Vagina (tissue), 2 donors: ENCODE results near the gene LHX8. TPM values are rescaled to one million over a fixed set of nuclear protein-coding genes. Genes with fewer than 3 reads are reported as not detected.

Source experiments
- DNase-seq, 2 donors: peaks; one replicate each; pipeline ENCODE4 v3.0.0-alpha.2; 2017; ENCODE audit errors: extremely low spot score in 2 of 2
- H3K27ac ChIP-seq: fragments of 200-600 bp; sonication (generic); one replicate; pipeline ENCODE4 v1.5.1; 2019
- H3K27me3 ChIP-seq: fragments of 200-600 bp; sonication (generic); one replicate; pipeline ENCODE4 v1.5.1; 2019
- H3K36me3 ChIP-seq, 2 donors: fragments of 200-600 bp; sonication (generic); one replicate each; pipeline ENCODE4 v1.5.1; 2017 to 2019
- H3K4me1 ChIP-seq: fragments of 200-600 bp; sonication (generic); one replicate; pipeline ENCODE4 v1.5.1; 2019
- H3K4me3 ChIP-seq, 2 donors: fragments of 200-600 bp; sonication (generic); 1 replicate in 1 of 2; 2 replicates in 1 of 2; pipeline ENCODE4 v1.5.1; 2016 to 2019
- H3K9me3 ChIP-seq: fragments of 200-600 bp; sonication (generic); one replicate; pipeline ENCODE4 v1.5.1; 2019
- POLR2A ChIP-seq, 2 donors: fragments of 450-650 bp; IDR thresholded peaks; one replicate each; pipeline ENCODE4 v1.6.1; 2017; ENCODE audit warnings: antibody characterized with exemption in 2 of 2, mild to moderate bottlenecking in 2 of 2, moderate library complexity in 2 of 2
- POLR2AphosphoS5 ChIP-seq, 2 donors: sonication (generic); formaldehyde crosslinking; IDR thresholded peaks; one replicate each; pipeline ENCODE4 v1.9.0; 2017; ENCODE audit warnings: antibody characterized with exemption in 2 of 2, mild to moderate bottlenecking in 2 of 2, low read depth in 1 of 2; ENCODE audit not compliant: insufficient read depth in 1 of 2
- intact Hi-C: fragments of 100-400 bp; cut with DNase I; formaldehyde crosslinking; loops from one replicate; pipeline ENCODE4 v1.15.1; 2023
- total RNA-seq: library from RNA; depleted of rRNA; stranded (reverse); fragments of >200 nt; gene quantifications from one replicate; pipeline ENCODE4 v1.2.3, GENCODE V29; 2016
- TF ChIP-seq, protein P1 (sequence below), 3 experiments: fragments of 450-650 bp in 2 of 3; fragments of 200-600 bp in 1 of 3; sonication (generic) in 1 of 3; IDR thresholded peaks; one replicate each; pipeline ENCODE4 v1.5.1; 2017 to 2019; ENCODE audit warnings: antibody characterized with exemption in 3 of 3, mild to moderate bottlenecking in 2 of 3, moderate library complexity in 2 of 3

Gene LHX8
- not detected for total RNA-seq

DNA sequence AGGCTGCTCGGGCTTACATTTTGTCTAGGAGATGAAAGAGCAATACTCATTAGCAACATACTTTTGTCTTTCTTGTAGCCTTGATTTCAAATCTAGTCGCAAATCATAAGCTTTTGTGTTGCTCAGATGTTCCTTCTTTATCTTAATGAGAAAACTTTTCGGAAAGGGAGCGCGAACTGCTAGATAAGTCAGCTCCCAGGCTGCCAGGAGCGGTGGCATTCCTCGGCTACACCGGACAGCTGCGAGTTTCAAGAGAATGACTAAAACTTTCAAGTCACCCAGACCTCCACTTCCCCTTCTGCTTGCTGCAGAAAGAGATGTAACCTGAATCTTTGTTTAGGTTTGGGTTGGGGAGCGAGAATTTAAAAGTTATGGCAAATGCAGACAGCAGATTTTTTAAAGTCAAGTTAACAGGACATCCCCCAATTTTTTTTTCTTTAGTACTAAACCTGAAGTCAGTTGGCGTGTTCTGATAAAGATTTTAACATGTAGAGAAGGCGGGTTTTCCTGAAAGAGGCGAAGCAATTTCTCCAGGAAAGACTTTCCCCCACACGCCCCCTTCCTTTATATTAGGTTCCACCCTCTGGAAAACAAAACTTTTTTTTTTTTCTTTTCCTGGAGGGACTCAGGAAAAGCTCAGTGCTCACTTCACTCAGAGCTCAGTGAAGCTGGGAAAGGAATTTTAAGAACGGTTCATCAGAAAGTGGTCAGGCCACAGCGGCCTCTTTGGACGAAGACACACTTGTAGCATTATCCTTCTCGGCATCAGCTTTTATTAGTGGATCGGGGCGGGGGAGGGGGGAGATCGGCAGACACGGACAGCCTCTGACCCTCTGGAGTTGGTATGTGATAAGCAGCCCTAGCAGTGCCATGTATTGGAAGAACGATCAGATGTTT, at the start of gene LHX8:
TSS of gene LHX8 (plus strand) at position 639 of the 897 bp plus-strand sequence. CDS start 2,227 bp downstream, outside the sequence.
- Histone ChIP-seq H3K9me3 (no peaks in the 10 kb centered on the region), H3K27me3 (peaks cover 32% of the 10 kb centered on the region), H3K27ac (no peak within 1 kb of the TSS), H3K4me1 (peaks cover 19% of the 10 kb centered on the region), H3K4me3 (peak within 1 kb of the TSS; percentile 15 to 41), H3K36me3 (no peaks in the 10 kb centered on the region)
- intact Hi-C loops: no loop called here
- TF ChIP-seq POLR2A (IDR thresholded peaks at IDR 0.05) (no peak), POLR2AphosphoS5 (IDR thresholded peaks at IDR 0.05; ENCODE audit: insufficient read depth in 1 of 2, low read depth in 1 of 2) (no peak)
- TF ChIP-seq, protein P1, sequence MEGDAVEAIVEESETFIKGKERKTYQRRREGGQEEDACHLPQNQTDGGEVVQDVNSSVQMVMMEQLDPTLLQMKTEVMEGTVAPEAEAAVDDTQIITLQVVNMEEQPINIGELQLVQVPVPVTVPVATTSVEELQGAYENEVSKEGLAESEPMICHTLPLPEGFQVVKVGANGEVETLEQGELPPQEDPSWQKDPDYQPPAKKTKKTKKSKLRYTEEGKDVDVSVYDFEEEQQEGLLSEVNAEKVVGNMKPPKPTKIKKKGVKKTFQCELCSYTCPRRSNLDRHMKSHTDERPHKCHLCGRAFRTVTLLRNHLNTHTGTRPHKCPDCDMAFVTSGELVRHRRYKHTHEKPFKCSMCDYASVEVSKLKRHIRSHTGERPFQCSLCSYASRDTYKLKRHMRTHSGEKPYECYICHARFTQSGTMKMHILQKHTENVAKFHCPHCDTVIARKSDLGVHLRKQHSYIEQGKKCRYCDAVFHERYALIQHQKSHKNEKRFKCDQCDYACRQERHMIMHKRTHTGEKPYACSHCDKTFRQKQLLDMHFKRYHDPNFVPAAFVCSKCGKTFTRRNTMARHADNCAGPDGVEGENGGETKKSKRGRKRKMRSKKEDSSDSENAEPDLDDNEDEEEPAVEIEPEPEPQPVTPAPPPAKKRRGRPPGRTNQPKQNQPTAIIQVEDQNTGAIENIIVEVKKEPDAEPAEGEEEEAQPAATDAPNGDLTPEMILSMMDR (IDR thresholded peaks at IDR 0.05): no peak
- no peak for DNase-seq

DNA sequence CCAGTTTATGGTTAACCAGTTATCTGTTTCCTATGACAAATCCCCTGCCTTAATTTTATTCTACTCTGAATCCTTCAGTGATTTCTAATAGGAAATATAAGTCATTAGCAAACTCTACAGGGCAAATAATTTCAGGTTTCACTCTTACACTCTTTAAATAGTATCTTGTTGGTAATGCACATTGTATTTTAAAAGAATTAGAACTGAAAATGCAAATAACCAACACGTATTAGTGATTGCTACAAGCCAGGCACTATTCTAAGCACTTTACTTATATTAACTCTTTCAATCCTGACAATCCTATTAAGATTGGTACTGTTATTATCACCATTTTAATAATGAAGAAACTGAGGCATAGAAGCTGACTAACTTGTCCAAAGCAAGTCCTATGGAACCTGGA, 48.3 kb upstream of the LHX8 start:
- TF ChIP-seq POLR2A (IDR thresholded peaks at IDR 0.05) (no peak), POLR2AphosphoS5 (IDR thresholded peaks at IDR 0.05; ENCODE audit: insufficient read depth in 1 of 2, low read depth in 1 of 2) (no peak)
- TF ChIP-seq, protein P1 (IDR thresholded peaks at IDR 0.05): no peak
- H3K4me1 ChIP-seq: no peaks in the 10 kb centered on the region
- H3K27ac ChIP-seq: no peak overlapping the region
- no peaks in the 10 kb centered on the region for H3K9me3 ChIP-seq
- no peaks in the 10 kb centered on the region for H3K27me3 ChIP-seq
- DNase-seq: no peak
- no peak overlapping the region for H3K4me3 ChIP-seq
- intact Hi-C loops: no loop called here
- H3K36me3 ChIP-seq: no peaks in the 10 kb centered on the region

DNA sequence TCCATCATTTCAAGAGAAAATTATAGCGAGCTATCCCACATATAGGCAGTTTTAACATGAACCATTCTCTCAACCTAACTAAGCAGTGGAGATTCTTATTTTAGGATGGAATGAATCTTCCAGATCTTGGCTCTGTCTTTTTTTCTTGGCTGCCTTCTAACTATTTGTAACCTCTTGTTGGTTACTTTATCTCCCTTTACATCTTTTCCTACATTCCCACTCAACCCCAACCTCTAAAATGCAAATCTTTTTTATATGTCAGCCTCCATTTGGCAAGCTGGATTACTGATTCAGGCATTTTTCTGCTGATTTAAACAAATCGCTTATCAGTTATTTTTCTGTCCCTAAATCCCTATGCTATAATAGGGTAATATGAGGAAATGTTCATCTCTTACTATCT, 46.9 kb upstream of the LHX8 start:
- Histone ChIP-seq H3K36me3 (no peaks in the 10 kb centered on the region), H3K4me3 (no peak overlapping the region), H3K27ac (no peak overlapping the region), H3K4me1 (no peaks in the 10 kb centered on the region), H3K9me3 (no peaks in the 10 kb centered on the region), H3K27me3 (no peaks in the 10 kb centered on the region)
- no peak for DNase-seq
- intact Hi-C loops: no loop called here
- TF ChIP-seq, protein P1 (IDR thresholded peaks at IDR 0.05): no peak
- TF ChIP-seq POLR2AphosphoS5 (IDR thresholded peaks at IDR 0.05; ENCODE audit: insufficient read depth in 1 of 2, low read depth in 1 of 2) (no peak), POLR2A (IDR thresholded peaks at IDR 0.05) (no peak)

DNA sequence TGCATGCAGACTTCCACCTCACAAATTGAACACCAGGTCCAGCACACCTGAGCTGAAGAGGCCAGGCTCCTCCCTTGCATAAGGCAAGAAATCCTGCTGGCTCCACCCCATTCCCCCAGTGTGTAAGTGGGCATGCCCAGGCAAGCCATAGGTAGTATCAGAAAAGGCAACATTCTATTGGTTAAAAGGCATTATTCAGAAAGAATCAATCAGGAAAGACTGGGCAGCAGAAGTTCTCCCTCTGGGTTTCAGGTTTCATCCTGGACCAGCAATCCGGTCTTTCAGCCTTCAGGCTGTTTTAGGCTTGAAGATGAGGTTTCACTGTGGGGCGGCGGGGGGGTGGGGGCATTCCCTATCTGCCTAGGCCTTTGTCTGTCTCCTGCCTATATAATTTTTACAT, 42.0 kb upstream of the LHX8 start:
- no peaks in the 10 kb centered on the region for H3K9me3 ChIP-seq
- no peak overlapping the region for H3K4me3 ChIP-seq
- no peaks in the 10 kb centered on the region for H3K36me3 ChIP-seq
- DNase-seq: no peak
- no peaks in the 10 kb centered on the region for H3K4me1 ChIP-seq
- no peak overlapping the region for H3K27ac ChIP-seq
- H3K27me3 ChIP-seq: no peaks in the 10 kb centered on the region
- TF ChIP-seq POLR2AphosphoS5 (IDR thresholded peaks at IDR 0.05; ENCODE audit: insufficient read depth in 1 of 2, low read depth in 1 of 2): no peak
- TF ChIP-seq, protein P1 (IDR thresholded peaks at IDR 0.05): no peak
- TF ChIP-seq POLR2A (IDR thresholded peaks at IDR 0.05): no peak
- intact Hi-C loops: no loop called here

DNA sequence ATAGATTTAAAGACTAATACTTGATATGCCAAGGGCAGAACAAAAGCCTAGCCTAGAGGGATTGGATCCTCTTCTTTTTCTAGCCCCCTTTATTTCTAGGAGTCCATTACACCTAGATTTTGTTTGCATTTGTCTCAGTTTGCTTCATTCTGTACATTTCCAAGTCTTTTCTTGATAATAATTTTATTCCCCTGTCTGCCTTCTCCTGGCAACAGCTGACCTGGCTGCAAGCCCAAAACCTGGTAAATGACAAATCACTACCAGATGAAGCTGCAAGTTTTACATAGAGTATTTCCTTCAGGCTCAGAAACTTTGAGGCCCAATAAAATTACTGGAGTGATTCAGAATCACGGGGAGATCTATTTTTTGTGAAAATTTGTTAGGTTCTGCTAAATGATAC, 36.5 kb upstream of the LHX8 start:
- intact Hi-C loops: no loop called here
- Histone ChIP-seq H3K4me3 (no peak overlapping the region), H3K4me1 (no peaks in the 10 kb centered on the region), H3K9me3 (no peaks in the 10 kb centered on the region), H3K27me3 (no peaks in the 10 kb centered on the region), H3K27ac (no peak overlapping the region), H3K36me3 (no peaks in the 10 kb centered on the region)
- DNase-seq: no peak
- TF ChIP-seq POLR2A (IDR thresholded peaks at IDR 0.05) (no peak), POLR2AphosphoS5 (IDR thresholded peaks at IDR 0.05; ENCODE audit: insufficient read depth in 1 of 2, low read depth in 1 of 2) (no peak)
- TF ChIP-seq, protein P1 (IDR thresholded peaks at IDR 0.05): no peak
